Suprapubic skin (tissue), 4 donors: Measurements from ENCODE around the gene NPY1R. TPM values are rescaled to one million over a fixed set of nuclear protein-coding genes. Genes with fewer than 3 reads are reported as not detected.

ENCODE experiments used
- DNase-seq, 2 donors: peaks; one replicate each; pipeline ENCODE4 v3.0.0-alpha.2; 2019; ENCODE audit warnings: low spot score in 2 of 2
- H3K27ac ChIP-seq: fragments of 200-600 bp; sonication (generic); one replicate; pipeline ENCODE4 v1.5.1; 2019
- H3K27me3 ChIP-seq: fragments of 200-600 bp; sonication (generic); one replicate; pipeline ENCODE4 v1.5.1; 2019
- H3K36me3 ChIP-seq: fragments of 200-600 bp; sonication (generic); one replicate; pipeline ENCODE4 v1.5.1; 2019
- H3K4me1 ChIP-seq: fragments of 200-600 bp; sonication (generic); one replicate; pipeline ENCODE4 v1.5.1; 2019
- H3K4me3 ChIP-seq: fragments of 200-600 bp; sonication (generic); one replicate; pipeline ENCODE4 v1.5.1; 2019; ENCODE audit warnings: mild to moderate bottlenecking
- H3K9me3 ChIP-seq: fragments of 200-600 bp; sonication (generic); one replicate; pipeline ENCODE4 v1.5.1; 2019
- CTCF ChIP-seq, 2 donors: fragments of 200-600 bp in 1 of 2; fragments of 450-650 bp in 1 of 2; sonication (generic) in 1 of 2; IDR thresholded peaks; one replicate each; pipeline ENCODE4 v1.5.1; 2016 to 2019; ENCODE audit warnings: antibody characterized with exemption in 2 of 2, mild to moderate bottlenecking in 1 of 2, moderate library complexity in 1 of 2
- EP300 ChIP-seq: sonication (generic); formaldehyde crosslinking; IDR thresholded peaks from one replicate; pipeline ENCODE4 v1.6.1; 2017; ENCODE audit warnings: antibody characterized with exemption
- POLR2A ChIP-seq, 2 donors: fragments of 450-650 bp; IDR thresholded peaks; one replicate each; pipeline ENCODE4 v1.6.1; 2017; ENCODE audit warnings: antibody characterized with exemption in 2 of 2, mild to moderate bottlenecking in 2 of 2, moderate library complexity in 2 of 2
- POLR2AphosphoS5 ChIP-seq, 3 donors: sonication (generic); formaldehyde crosslinking; IDR thresholded peaks; one replicate each; pipeline ENCODE4 v1.6.1; 2017; ENCODE audit warnings: antibody characterized with exemption in 3 of 3
- WGBS: methylation state at CpG from one replicate; pipeline ENCODE4 v1.1.5; 2018; 5-methylcytosine and 5-hydroxymethylcytosine counted together
- total RNA-seq, 4 donors: library from RNA; depleted of rRNA; stranded (reverse); fragments of >200 nt; gene quantifications; one replicate each; pipeline ENCODE4 v1.1.0, GENCODE V29; 2016

The NPY1R gene
- total RNA-seq, 4 donors from 2014 or later, result 16.1 to 30.8 (median 22.3) TPM

DNA sequence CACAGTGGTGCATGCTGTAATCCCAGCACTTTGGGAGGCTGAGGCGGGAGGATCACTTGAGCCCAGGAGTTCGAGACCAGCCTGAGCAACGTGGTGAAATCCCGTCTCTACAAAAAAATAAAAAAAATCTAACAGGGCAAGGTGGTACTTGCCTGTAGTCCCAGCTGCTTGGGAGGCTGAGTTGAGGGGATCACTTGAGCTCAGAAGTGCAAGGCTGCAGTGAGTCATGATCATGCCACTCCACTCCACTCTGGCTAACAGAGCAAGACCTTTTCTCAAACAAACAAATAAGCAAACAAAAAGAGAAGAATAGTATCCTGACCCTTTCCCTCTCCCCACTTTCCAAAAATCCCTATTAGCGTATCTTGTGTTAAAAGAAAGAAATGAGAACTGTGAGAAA, 52.7 kb downstream of the NPY1R start:
- no peak overlapping the region for H3K4me3 ChIP-seq
- no peaks in the 10 kb centered on the region for H3K4me1 ChIP-seq
- no peak overlapping the region for H3K27ac ChIP-seq
- H3K27me3 ChIP-seq, result no peaks in the 10 kb centered on the region
- WGBS, result 58% methylated on average over 5 of the region's 5 CpGs
- DNase-seq, result no peak
- H3K36me3 ChIP-seq, result no peaks in the 10 kb centered on the region
- H3K9me3 ChIP-seq, result no peaks in the 10 kb centered on the region
- no peak for TF ChIP-seq CTCF (IDR thresholded peaks at IDR 0.05)
- no peak for TF ChIP-seq POLR2A (IDR thresholded peaks at IDR 0.05)
- no peak for TF ChIP-seq POLR2AphosphoS5 (IDR thresholded peaks at IDR 0.05)
- no peak for TF ChIP-seq EP300

- Histone ChIP-seq H3K27me3 (no peaks in the 10 kb centered on the region), H3K9me3 (no peaks in the 10 kb centered on the region), H3K27ac (no peak overlapping the region), H3K4me1 (no peaks in the 10 kb centered on the region), H3K36me3 (no peaks in the 10 kb centered on the region), H3K4me3 (no peak overlapping the region)
- WGBS, result 79% methylated on average over 3 of the region's 3 CpGs
- TF ChIP-seq EP300 (no peak), CTCF (IDR thresholded peaks at IDR 0.05) (no peak), POLR2A (IDR thresholded peaks at IDR 0.05) (no peak), POLR2AphosphoS5 (IDR thresholded peaks at IDR 0.05) (no peak)
- DNase-seq, result no peak
Measured at GRCh38 chr4:163274861-163275260, 57.5 kb downstream of the NPY1R start.

Other genes starting within 250 kb of the NPY1R start
- 10 to 100 TPM; 22.5 to 48.4 (median 32.7) TPM for gene NAF1, start 165.7 kb downstream of the NPY1R start, total RNA-seq
- gene NPY5R, start 11.3 kb upstream of the NPY1R start, total RNA-seq, result 1 to 10 TPM; 1.4 to 2.7 (median 2.0) TPM
- gene TKTL2, start 141.2 kb upstream of the NPY1R start, total RNA-seq, result not detected
- gene TMA16, start 162.1 kb upstream of the NPY1R start, total RNA-seq, result 10 to 100 TPM; 20.0 to 57.9 (median 23.9) TPM